ENCODE measurements around the gene ZNF496. TPM values are rescaled to one million over a fixed set of nuclear protein-coding genes. Genes with fewer than 3 reads are reported as not detected.

ZNF496 gene
- total and polyA plus RNA-seq, 7 experiments from 2014 or later: 9.2 to 25.1 (median 10.5) TPM

- POLR2A ChIA-PET: interaction anchor here (0.6 kb wide), 1 partner anchor 1523 kb away, joined by 3 read pairs; no protein-coding TSS in a partner anchor
- ATAC-seq (no peak), DNase-seq (no peak)
- H3K36me3 ChIP-seq (ENCODE audit: control insufficient read depth in 2 of 3, insufficient read depth in 3 of 3, low read length in 3 of 3): no peaks in the 10 kb centered on the region
- Mint-ChIP-seq H3K36me3 (peaks cover 0 to 2% (median 0%) of the 10 kb centered on the region in 5 donors), H3K27me3 (peaks cover 13 to 58% (median 32%) of the 10 kb centered on the region in 5 donors), H3K27ac (no peak overlapping the region), H3K9me3 (peaks cover 0 to 12% (median under 1%) of the 10 kb centered on the region in 11 donors), H3K4me1 (peaks cover 0 to 11% (median 8%) of the 10 kb centered on the region in 7 donors), H3K4me3 (peak overlapping the region in 1 of 10 donors; percentile 48)
- H3K9me3 ChIP-seq (ENCODE audit: control insufficient read depth in 2 of 3, low read length in 3 of 3): no peaks in the 10 kb centered on the region
- intact Hi-C loops (cut with micrococcal nuclease): no loop called here
- CTCF ChIA-PET: no interaction called here
- H3K27me3 ChIP-seq (ENCODE audit: control insufficient read depth in 2 of 2, insufficient read depth in 2 of 2, low read length in 2 of 2): peaks cover 0 to 5% of the 10 kb centered on the region in 2 donors
- no peaks in the 10 kb centered on the region for H3K4me1 ChIP-seq (ENCODE audit: control insufficient read depth in 2 of 2, insufficient read depth in 2 of 2, low read length in 2 of 2)
- no peak overlapping the region for H3K27ac ChIP-seq (ENCODE audit: low read depth, low read length)
- H3K4me3 ChIP-seq (ENCODE audit: low read length): no peak overlapping the region
These were observed 29.5 kb upstream of the ZNF496 start for GRCh38 chr1:247360991-247361731.

- intact Hi-C loops (cut with micrococcal nuclease): no loop called here
- CTCF ChIA-PET: interaction anchor here (0.7 kb wide), 2 partner anchors 12 to 1069 kb away, joined by 3 read pairs; no protein-coding TSS in a partner anchor
- Histone ChIP-seq H3K4me1 (ENCODE audit: control insufficient read depth in 2 of 2, insufficient read depth in 2 of 2, low read length in 2 of 2) (no peaks in the 10 kb centered on the region), H3K4me3 (ENCODE audit: low read length) (no peak overlapping the region), H3K9me3 (ENCODE audit: control insufficient read depth in 2 of 3, low read length in 3 of 3) (no peaks in the 10 kb centered on the region), H3K27me3 (ENCODE audit: control insufficient read depth in 2 of 2, insufficient read depth in 2 of 2, low read length in 2 of 2) (peaks cover 0 to 5% of the 10 kb centered on the region in 2 donors), H3K36me3 (ENCODE audit: control insufficient read depth in 2 of 3, insufficient read depth in 3 of 3, low read length in 3 of 3) (no peaks in the 10 kb centered on the region), H3K27ac (ENCODE audit: low read depth, low read length) (no peak overlapping the region)
- DNase-seq: no peak
- peaks cover 0 to 11% (median 8%) of the 10 kb centered on the region in 7 donors for H3K4me1 Mint-ChIP-seq
- peaks cover 18 to 53% (median 32%) of the 10 kb centered on the region in 5 donors for H3K27me3 Mint-ChIP-seq
- POLR2A ChIA-PET: interaction anchor here (0.6 kb wide), 1 partner anchor 1524 kb away, joined by 3 read pairs; no protein-coding TSS in a partner anchor
- H3K9me3 Mint-ChIP-seq: peaks cover 0 to 18% (median 3%) of the 10 kb centered on the region in 11 donors
- H3K4me3 Mint-ChIP-seq: no peak overlapping the region
- H3K27ac Mint-ChIP-seq: no peak overlapping the region
- ATAC-seq: peak; percentile 73
- peaks cover 0 to 9% (median 5%) of the 10 kb centered on the region in 5 donors for H3K36me3 Mint-ChIP-seq
These were observed 28.6 kb upstream of the ZNF496 start for GRCh38 chr1:247360116-247360898.

GRCh38 chr1:247359559-247359958 is 27.9 kb upstream of the ZNF496 start:
- H3K9me3 ChIP-seq (ENCODE audit: control insufficient read depth in 2 of 3, low read length in 3 of 3): no peaks in the 10 kb centered on the region
- Mint-ChIP-seq H3K4me3 (no peak overlapping the region), H3K27ac (no peak overlapping the region), H3K27me3 (peaks cover 13 to 48% (median 29%) of the 10 kb centered on the region in 5 donors), H3K4me1 (peaks cover 0 to 11% (median 8%) of the 10 kb centered on the region in 7 donors), H3K9me3 (peaks cover 0 to 19% (median 3%) of the 10 kb centered on the region in 11 donors), H3K36me3 (peaks cover 0 to 9% (median 5%) of the 10 kb centered on the region in 5 donors)
- H3K27me3 ChIP-seq (ENCODE audit: control insufficient read depth in 2 of 2, insufficient read depth in 2 of 2, low read length in 2 of 2): peaks cover 0 to 5% of the 10 kb centered on the region in 2 donors
- ChIA-PET POLR2A (interaction anchor here (0.6 kb wide), 1 partner anchor 20 kb away, joined by 3 read pairs; no protein-coding TSS in a partner anchor), CTCF (interaction anchor here (0.7 kb wide), 2 partner anchors 11 to 1068 kb away, joined by 3 read pairs; no protein-coding TSS in a partner anchor)
- no peaks in the 10 kb centered on the region for H3K4me1 ChIP-seq (ENCODE audit: control insufficient read depth in 2 of 2, insufficient read depth in 2 of 2, low read length in 2 of 2)
- DNase-seq (no peak), ATAC-seq (no peak)
- H3K27ac ChIP-seq (ENCODE audit: low read depth, low read length): no peak overlapping the region
- intact Hi-C loops (cut with micrococcal nuclease): no loop called here
- no peak overlapping the region for H3K4me3 ChIP-seq (ENCODE audit: low read length)
- no peaks in the 10 kb centered on the region for H3K36me3 ChIP-seq (ENCODE audit: control insufficient read depth in 2 of 3, insufficient read depth in 3 of 3, low read length in 3 of 3)

- Histone ChIP-seq H3K4me1 (ENCODE audit: control insufficient read depth in 2 of 2, insufficient read depth in 2 of 2, low read length in 2 of 2) (no peaks in the 10 kb centered on the region), H3K9me3 (ENCODE audit: control insufficient read depth in 2 of 3, low read length in 3 of 3) (no peaks in the 10 kb centered on the region), H3K36me3 (ENCODE audit: control insufficient read depth in 2 of 3, insufficient read depth in 3 of 3, low read length in 3 of 3) (no peaks in the 10 kb centered on the region), H3K4me3 (ENCODE audit: low read length) (no peak overlapping the region), H3K27me3 (ENCODE audit: control insufficient read depth in 2 of 2, insufficient read depth in 2 of 2, low read length in 2 of 2) (peaks cover 0 to 5% of the 10 kb centered on the region in 2 donors), H3K27ac (ENCODE audit: low read depth, low read length) (no peak overlapping the region)
- Mint-ChIP-seq H3K27me3 (peaks cover 16 to 51% (median 34%) of the 10 kb centered on the region in 5 donors), H3K4me1 (peaks cover 0 to 11% (median 8%) of the 10 kb centered on the region in 7 donors), H3K4me3 (no peak overlapping the region), H3K36me3 (peaks cover 0 to 9% (median 5%) of the 10 kb centered on the region in 5 donors), H3K9me3 (peaks cover 0 to 19% (median 3%) of the 10 kb centered on the region in 11 donors), H3K27ac (no peak overlapping the region)
- intact Hi-C loops (cut with micrococcal nuclease): no loop called here
- DNase-seq (no peak), ATAC-seq (peak; percentile 58)
- CTCF ChIA-PET: no interaction called here
- POLR2A ChIA-PET: no interaction called here
These were observed 27.3 kb upstream of the ZNF496 start for GRCh38 chr1:247358920-247359319.

- Histone ChIP-seq H3K4me3 (ENCODE audit: low read length) (no peak overlapping the region), H3K4me1 (ENCODE audit: control insufficient read depth in 2 of 2, insufficient read depth in 2 of 2, low read length in 2 of 2) (no peaks in the 10 kb centered on the region), H3K27me3 (ENCODE audit: control insufficient read depth in 2 of 2, insufficient read depth in 2 of 2, low read length in 2 of 2) (peaks cover 0 to 5% of the 10 kb centered on the region in 2 donors), H3K9me3 (ENCODE audit: control insufficient read depth in 2 of 3, low read length in 3 of 3) (no peaks in the 10 kb centered on the region), H3K36me3 (ENCODE audit: control insufficient read depth in 2 of 3, insufficient read depth in 3 of 3, low read length in 3 of 3) (no peaks in the 10 kb centered on the region), H3K27ac (ENCODE audit: low read depth, low read length) (no peak overlapping the region)
- Mint-ChIP-seq H3K27ac (no peak overlapping the region), H3K27me3 (peaks cover 11 to 49% (median 40%) of the 10 kb centered on the region in 5 donors), H3K36me3 (peaks cover 0 to 9% (median 5%) of the 10 kb centered on the region in 5 donors), H3K9me3 (peaks cover 0 to 19% (median 3%) of the 10 kb centered on the region in 11 donors), H3K4me1 (peaks cover 0 to 11% (median 8%) of the 10 kb centered on the region in 7 donors), H3K4me3 (no peak overlapping the region)
- POLR2A ChIA-PET: no interaction called here
- intact Hi-C loops (cut with micrococcal nuclease): no loop called here
- DNase-seq (no peak), ATAC-seq (no peak)
- CTCF ChIA-PET: no interaction called here
These were observed 26.1 kb upstream of the ZNF496 start for GRCh38 chr1:247357781-247358211.

- Histone ChIP-seq H3K4me3 (ENCODE audit: low read length) (no peak overlapping the region), H3K27ac (ENCODE audit: low read depth, low read length) (no peak overlapping the region), H3K4me1 (ENCODE audit: control insufficient read depth in 2 of 2, insufficient read depth in 2 of 2, low read length in 2 of 2) (no peaks in the 10 kb centered on the region), H3K36me3 (ENCODE audit: control insufficient read depth in 2 of 3, insufficient read depth in 3 of 3, low read length in 3 of 3) (no peaks in the 10 kb centered on the region), H3K9me3 (ENCODE audit: control insufficient read depth in 2 of 3, low read length in 3 of 3) (no peaks in the 10 kb centered on the region), H3K27me3 (ENCODE audit: control insufficient read depth in 2 of 2, insufficient read depth in 2 of 2, low read length in 2 of 2) (peaks cover 0 to 5% of the 10 kb centered on the region in 2 donors)
- Mint-ChIP-seq H3K9me3 (peaks cover 0 to 21% (median 3%) of the 10 kb centered on the region in 11 donors), H3K27me3 (peaks cover 11 to 49% (median 40%) of the 10 kb centered on the region in 5 donors), H3K27ac (no peak overlapping the region), H3K4me3 (no peak overlapping the region), H3K4me1 (peaks cover 0 to 11% (median 8%) of the 10 kb centered on the region in 7 donors), H3K36me3 (peaks cover 0 to 9% (median 5%) of the 10 kb centered on the region in 5 donors)
- CTCF ChIA-PET: no interaction called here
- POLR2A ChIA-PET: no interaction called here
- DNase-seq: no peak
- intact Hi-C loops (cut with micrococcal nuclease): no loop called here
- no peak for ATAC-seq
These were observed 25.5 kb upstream of the ZNF496 start for GRCh38 chr1:247357052-247357780.
